ENCODE data around the gene OSGIN1.
A peak's percentile ranks its signal among the peaks of the same experiment; 100 is the strongest.

The OSGIN1 gene

GRCh38 chr16:83924686-83925085, 28.4 kb upstream of the OSGIN1 start:
- no peak overlapping the region for H3K4me3 ChIP-seq
- no peaks in the 10 kb centered on the region for H3K27me3 ChIP-seq
- H3K9me3 ChIP-seq, result no peaks in the 10 kb centered on the region
- no peak overlapping the region for H3K27ac ChIP-seq
- DNase-seq, result no peak
- peaks cover 0 to 11% (median 9%) of the 10 kb centered on the region in 4 donors for H3K4me1 ChIP-seq
- TF ChIP-seq, protein P1, sequence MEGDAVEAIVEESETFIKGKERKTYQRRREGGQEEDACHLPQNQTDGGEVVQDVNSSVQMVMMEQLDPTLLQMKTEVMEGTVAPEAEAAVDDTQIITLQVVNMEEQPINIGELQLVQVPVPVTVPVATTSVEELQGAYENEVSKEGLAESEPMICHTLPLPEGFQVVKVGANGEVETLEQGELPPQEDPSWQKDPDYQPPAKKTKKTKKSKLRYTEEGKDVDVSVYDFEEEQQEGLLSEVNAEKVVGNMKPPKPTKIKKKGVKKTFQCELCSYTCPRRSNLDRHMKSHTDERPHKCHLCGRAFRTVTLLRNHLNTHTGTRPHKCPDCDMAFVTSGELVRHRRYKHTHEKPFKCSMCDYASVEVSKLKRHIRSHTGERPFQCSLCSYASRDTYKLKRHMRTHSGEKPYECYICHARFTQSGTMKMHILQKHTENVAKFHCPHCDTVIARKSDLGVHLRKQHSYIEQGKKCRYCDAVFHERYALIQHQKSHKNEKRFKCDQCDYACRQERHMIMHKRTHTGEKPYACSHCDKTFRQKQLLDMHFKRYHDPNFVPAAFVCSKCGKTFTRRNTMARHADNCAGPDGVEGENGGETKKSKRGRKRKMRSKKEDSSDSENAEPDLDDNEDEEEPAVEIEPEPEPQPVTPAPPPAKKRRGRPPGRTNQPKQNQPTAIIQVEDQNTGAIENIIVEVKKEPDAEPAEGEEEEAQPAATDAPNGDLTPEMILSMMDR (IDR thresholded peaks at IDR 0.05), result no peak
- H3K36me3 ChIP-seq, result peaks cover 15 to 64% (median 19%) of the 10 kb centered on the region in 3 donors
- intact Hi-C loops (cut with DNase I; ENCODE audit: low total_unique reads), result no loop called here

- Histone ChIP-seq H3K27ac (no peak overlapping the region), H3K36me3 (peaks cover 9 to 62% (median 13%) of the 10 kb centered on the region in 3 donors), H3K9me3 (no peaks in the 10 kb centered on the region), H3K27me3 (no peaks in the 10 kb centered on the region), H3K4me3 (no peak overlapping the region), H3K4me1 (peaks cover 0 to 11% (median 9%) of the 10 kb centered on the region in 4 donors)
- intact Hi-C loops (cut with DNase I; ENCODE audit: low total_unique reads), result no loop called here
- DNase-seq, result no peak
- TF ChIP-seq, protein P1 (IDR thresholded peaks at IDR 0.05), result no peak
These were observed 27.7 kb upstream of the OSGIN1 start for GRCh38 chr16:83925095-83925905.

GRCh38 chr16:83925957-83926725, 26.9 kb upstream of the OSGIN1 start:
- H3K36me3 ChIP-seq, result peaks cover 9 to 56% (median 11%) of the 10 kb centered on the region in 3 donors
- no peak overlapping the region for H3K4me3 ChIP-seq
- H3K27ac ChIP-seq, result no peak overlapping the region
- no peaks in the 10 kb centered on the region for H3K27me3 ChIP-seq
- DNase-seq, result no peak
- TF ChIP-seq, protein P1 (IDR thresholded peaks at IDR 0.05), result no peak
- peaks cover 0 to 11% (median 9%) of the 10 kb centered on the region in 4 donors for H3K4me1 ChIP-seq
- intact Hi-C loops (cut with DNase I; ENCODE audit: low total_unique reads), result no loop called here
- no peaks in the 10 kb centered on the region for H3K9me3 ChIP-seq

DNA sequence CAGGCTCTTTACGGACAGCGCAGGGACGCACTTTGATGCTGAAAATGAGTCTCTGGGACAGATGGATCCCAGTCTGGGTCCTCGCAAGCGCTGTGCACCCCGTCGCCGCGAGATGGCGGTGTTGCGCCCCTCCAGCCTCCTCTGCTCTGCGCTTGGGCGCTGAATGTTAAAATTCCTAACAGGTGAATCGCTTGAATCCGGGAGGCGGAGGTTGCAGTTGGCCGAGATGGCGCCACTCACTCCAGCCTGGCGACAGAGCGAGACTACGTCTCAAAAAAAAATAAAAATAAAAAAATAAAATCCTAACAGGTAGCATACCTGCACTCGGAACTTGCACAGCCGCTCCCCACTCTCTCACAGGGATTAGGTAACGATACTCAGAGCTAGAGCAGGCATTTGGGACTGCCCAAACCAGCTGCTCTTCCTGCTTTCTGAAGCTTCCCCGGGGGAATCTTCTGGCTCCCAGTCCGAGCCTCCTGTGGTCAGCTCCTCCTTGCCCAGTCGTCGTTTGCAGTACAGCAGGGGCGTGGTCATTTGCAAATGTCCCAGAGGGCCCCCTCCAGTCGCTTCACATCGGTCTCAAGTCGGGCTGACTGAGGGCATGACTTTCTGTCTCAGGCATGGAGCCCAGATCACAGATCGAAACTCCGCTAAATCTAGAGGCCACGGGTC, 26.2 kb upstream of the OSGIN1 start:
- intact Hi-C loops (cut with DNase I; ENCODE audit: low total_unique reads), result no loop called here
- TF ChIP-seq, protein P1 (IDR thresholded peaks at IDR 0.05), result peak; percentile 74 to 97
- Histone ChIP-seq H3K4me3 (no peak overlapping the region), H3K27me3 (no peaks in the 10 kb centered on the region), H3K27ac (no peak overlapping the region), H3K9me3 (no peaks in the 10 kb centered on the region), H3K4me1 (peaks cover 0 to 11% (median 9%) of the 10 kb centered on the region in 4 donors), H3K36me3 (peaks cover 9 to 49% (median 11%) of the 10 kb centered on the region in 3 donors)
- peak; percentile 53 to 80 for DNase-seq

DNA sequence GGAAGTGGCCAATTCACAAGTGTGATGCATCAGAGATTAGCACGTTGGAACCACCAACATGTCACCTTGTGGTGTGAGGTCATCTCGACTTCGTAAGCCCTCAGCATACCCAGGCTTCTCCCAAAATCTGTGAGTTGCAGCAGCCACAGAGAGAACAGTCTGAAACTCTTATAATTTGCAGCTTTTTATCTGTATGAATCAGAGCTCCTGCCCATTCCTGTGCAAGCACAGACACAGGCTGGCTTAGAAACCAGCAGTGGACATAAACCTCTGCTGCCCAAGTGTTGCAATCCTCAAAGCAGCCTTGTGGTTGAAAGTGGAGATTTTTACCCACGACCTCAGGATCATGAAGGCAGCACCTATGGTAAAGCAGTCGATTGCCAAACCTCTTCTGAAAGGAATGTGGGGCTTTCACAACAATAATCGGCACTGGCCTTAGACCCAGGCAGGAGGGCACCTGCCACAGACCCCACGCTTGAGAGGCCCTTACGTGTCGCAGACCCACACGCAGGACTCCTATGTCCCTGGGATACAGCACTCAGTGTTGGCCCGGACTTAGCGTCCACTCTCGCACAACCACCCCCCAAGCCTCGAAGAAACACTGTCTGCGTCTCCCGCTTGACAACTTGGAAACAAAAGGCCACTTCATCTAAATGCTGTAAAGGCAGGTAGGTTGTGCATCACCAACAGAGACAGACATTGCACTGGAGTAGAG, 24.5 kb upstream of the OSGIN1 start:
- Histone ChIP-seq H3K27me3 (no peaks in the 10 kb centered on the region), H3K4me1 (peaks cover 0 to 11% (median 9%) of the 10 kb centered on the region in 4 donors), H3K4me3 (no peak overlapping the region), H3K9me3 (no peaks in the 10 kb centered on the region), H3K36me3 (peaks cover 9 to 33% (median 11%) of the 10 kb centered on the region in 3 donors), H3K27ac (no peak overlapping the region)
- intact Hi-C loops (cut with DNase I; ENCODE audit: low total_unique reads), result no loop called here
- TF ChIP-seq, protein P1 (IDR thresholded peaks at IDR 0.05), result no peak
- no peak for DNase-seq
